ENCODE results near the gene ARRB1.

The ARRB1 gene

GRCh38 chr11:75239531-75240290 is 111.8 kb downstream of the ARRB1 start:
- TF ChIP-seq CTCF (IDR thresholded peaks at IDR 0.05; ENCODE audit: insufficient read depth, low read length, missing control alignments) = no peak
- ChIA-PET CTCF (interaction anchor here (0.6 to 17.3 kb wide), 12 partner anchors 10 to 317 kb away, joined by 3 to 501 read pairs (median 19); partner anchors contain the start of gene SLCO2B1), POLR2A (no interaction called here)
- H3K4me3 ChIP-seq (ENCODE audit: low read depth, low read length) = no peak overlapping the region; the same call in 1 of the 2 replicates
- DNase-seq (ENCODE audit: low read depth, low spot score) = no peak

- POLR2A ChIA-PET = no interaction called here
- H3K4me3 ChIP-seq (ENCODE audit: low read depth, low read length) = no peak overlapping the region
- TF ChIP-seq CTCF (IDR thresholded peaks at IDR 0.05; ENCODE audit: insufficient read depth, low read length, missing control alignments) = no peak
- CTCF ChIA-PET = interaction anchor here (1.5 to 17.3 kb wide), 7 partner anchors 11 to 224 kb away, joined by 4 to 501 read pairs (median 94); no protein-coding TSS in a partner anchor
- no peak for DNase-seq (ENCODE audit: low read depth, low spot score)
Measured at GRCh38 chr11:75238595-75239440, 112.6 kb downstream of the ARRB1 start.

- POLR2A ChIA-PET = no interaction called here
- DNase-seq (ENCODE audit: low read depth, low spot score) = no peak
- no peak for TF ChIP-seq CTCF (IDR thresholded peaks at IDR 0.05; ENCODE audit: insufficient read depth, low read length, missing control alignments)
- CTCF ChIA-PET = interaction anchor here (0.9 to 17.3 kb wide), 7 partner anchors 8 to 308 kb away, joined by 3 to 416 read pairs (median 13); no protein-coding TSS in a partner anchor
- no peak overlapping the region for H3K4me3 ChIP-seq (ENCODE audit: low read depth, low read length)
Measured at GRCh38 chr11:75237050-75237449, 114.4 kb downstream of the ARRB1 start.

GRCh38 chr11:75236062-75236461 is 115.4 kb downstream of the ARRB1 start:
- CTCF ChIA-PET = interaction anchor here (1.3 to 17.3 kb wide), 5 partner anchors 9 to 213 kb away, joined by 3 to 252 read pairs (median 13); no protein-coding TSS in a partner anchor
- no peak for DNase-seq (ENCODE audit: low read depth, low spot score)
- no peak overlapping the region for H3K4me3 ChIP-seq (ENCODE audit: low read depth, low read length)
- POLR2A ChIA-PET = no interaction called here
- TF ChIP-seq CTCF (IDR thresholded peaks at IDR 0.05; ENCODE audit: insufficient read depth, low read length, missing control alignments) = no peak

GRCh38 chr11:75233754-75234172 is 117.7 kb downstream of the ARRB1 start:
- DNase-seq (ENCODE audit: low read depth, low spot score) = no peak
- TF ChIP-seq CTCF (IDR thresholded peaks at IDR 0.05; ENCODE audit: insufficient read depth, low read length, missing control alignments) = no peak
- POLR2A ChIA-PET = no interaction called here
- CTCF ChIA-PET = interaction anchor here (1.1 to 3.4 kb wide), 6 partner anchors 8 to 29 kb away, joined by 4 to 34 read pairs (median 7); partner anchors contain the start of gene TPBGL
- H3K4me3 ChIP-seq (ENCODE audit: low read depth, low read length) = no peak overlapping the region

GRCh38 chr11:75230621-75231020 is 120.8 kb downstream of the ARRB1 start:
- CTCF ChIA-PET = interaction anchor here (1.1 to 3.4 kb wide), 5 partner anchors 11 to 90 kb away, joined by 4 to 34 read pairs (median 8); partner anchors contain the start of gene TPBGL
- no peak for TF ChIP-seq CTCF (IDR thresholded peaks at IDR 0.05; ENCODE audit: insufficient read depth, low read length, missing control alignments)
- H3K4me3 ChIP-seq (ENCODE audit: low read depth, low read length) = no peak overlapping the region
- POLR2A ChIA-PET = no interaction called here
- no peak for DNase-seq (ENCODE audit: low read depth, low spot score)
